Endothelial cell of umbilical vein (primary cell): ENCODE measurements around the gene TMEM50B.

Source experiments
- CTCF ChIP-seq, 2 donors: IDR thresholded peaks; 1 replicate in 1 of 2; 2 replicates in 1 of 2; pipeline ENCODE4 v1.5.1; 2011; ENCODE audit warnings: low read length in 2 of 2, mild to moderate bottlenecking in 2 of 2, moderate library complexity in 2 of 2, control low read depth in 1 of 2, inconsistent platforms in 1 of 2, low read depth in 1 of 2; ENCODE audit not compliant: insufficient read depth in 1 of 2; ENCODE audit errors: extremely low read depth in 1 of 2
- EZH2 ChIP-seq: IDR thresholded peaks from 2 replicates; pipeline ENCODE4 v1.6.1; 2012; ENCODE audit warnings: borderline replicate concordance, low read depth, mild to moderate bottlenecking, moderate library complexity, low read length, inconsistent platforms; ENCODE audit not compliant: severe bottlenecking
- FOS ChIP-seq: IDR thresholded peaks from 2 replicates; pipeline ENCODE4 v1.6.1; 2011; ENCODE audit warnings: mild to moderate bottlenecking, low read length, moderate library complexity, borderline replicate concordance; ENCODE audit not compliant: insufficient read depth
- GATA2 ChIP-seq: IDR thresholded peaks from 2 replicates; pipeline ENCODE4 v1.7.0; 2011; ENCODE audit warnings: low read depth, mild to moderate bottlenecking, moderate library complexity, mixed read lengths, low read length; ENCODE audit not compliant: insufficient read length, insufficient read depth
- JUN ChIP-seq: IDR thresholded peaks from 2 replicates; pipeline ENCODE4 v1.6.1; 2011; ENCODE audit warnings: borderline replicate concordance, low read depth; ENCODE audit not compliant: insufficient read length, insufficient read depth
- MAX ChIP-seq: IDR thresholded peaks from 2 replicates; pipeline ENCODE4 v1.6.1; 2011; ENCODE audit not compliant: insufficient read depth, insufficient read length
- MYC ChIP-seq: IDR thresholded peaks from one replicate; pipeline ENCODE4 v1.6.1; 2011; ENCODE audit warnings: mild to moderate bottlenecking, low read depth, low read length
- POLR2A ChIP-seq: IDR thresholded peaks from 2 replicates; pipeline ENCODE4 v1.6.1; 2012; ENCODE audit warnings: low read depth, mild to moderate bottlenecking, control low read depth, low read length
- POLR2AphosphoS5 ChIP-seq: IDR thresholded peaks from 2 replicates; pipeline ENCODE4 v1.6.1; 2012; ENCODE audit warnings: low read depth, mild to moderate bottlenecking, control low read depth, low read length, moderate library complexity; ENCODE audit not compliant: insufficient read depth

GRCh38 chr21:33493756-33494155 lies 14.0 kb upstream of the TMEM50B start:
- TF ChIP-seq CTCF (IDR thresholded peaks at IDR 0.05; ENCODE audit: extremely low read depth in 1 of 2, insufficient read depth in 1 of 2, low read depth in 1 of 2, low read length in 2 of 2) (no peak), EZH2 (no peak), FOS (no peak), POLR2A (no peak), JUN (no peak), POLR2AphosphoS5 (no peak), MAX (no peak), MYC (no peak), GATA2 (no peak)
